Measurements from ENCODE around the gene AMPD3.

AMPD3 gene

DNA sequence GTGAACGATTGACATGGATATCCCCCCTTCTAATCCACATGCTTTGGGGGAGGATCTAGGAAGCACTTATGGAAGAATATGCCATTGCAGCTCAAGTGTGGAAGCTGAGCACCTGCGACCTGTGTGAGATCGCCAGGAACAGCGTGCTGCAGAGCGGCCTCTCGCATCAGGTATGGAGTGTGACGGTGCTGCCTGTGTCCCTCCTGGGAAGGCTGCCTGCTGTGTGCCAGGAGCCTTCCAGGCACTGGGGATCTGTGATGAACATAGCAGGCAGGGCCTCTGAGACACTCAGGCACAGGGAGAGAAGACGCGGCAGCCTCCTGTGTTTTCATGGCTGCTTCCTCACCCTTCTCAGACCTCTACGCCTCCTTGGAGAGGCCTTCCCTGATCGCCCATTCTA, 49.4 kb downstream of the AMPD3 start:
- DNase-seq = no peak

DNA sequence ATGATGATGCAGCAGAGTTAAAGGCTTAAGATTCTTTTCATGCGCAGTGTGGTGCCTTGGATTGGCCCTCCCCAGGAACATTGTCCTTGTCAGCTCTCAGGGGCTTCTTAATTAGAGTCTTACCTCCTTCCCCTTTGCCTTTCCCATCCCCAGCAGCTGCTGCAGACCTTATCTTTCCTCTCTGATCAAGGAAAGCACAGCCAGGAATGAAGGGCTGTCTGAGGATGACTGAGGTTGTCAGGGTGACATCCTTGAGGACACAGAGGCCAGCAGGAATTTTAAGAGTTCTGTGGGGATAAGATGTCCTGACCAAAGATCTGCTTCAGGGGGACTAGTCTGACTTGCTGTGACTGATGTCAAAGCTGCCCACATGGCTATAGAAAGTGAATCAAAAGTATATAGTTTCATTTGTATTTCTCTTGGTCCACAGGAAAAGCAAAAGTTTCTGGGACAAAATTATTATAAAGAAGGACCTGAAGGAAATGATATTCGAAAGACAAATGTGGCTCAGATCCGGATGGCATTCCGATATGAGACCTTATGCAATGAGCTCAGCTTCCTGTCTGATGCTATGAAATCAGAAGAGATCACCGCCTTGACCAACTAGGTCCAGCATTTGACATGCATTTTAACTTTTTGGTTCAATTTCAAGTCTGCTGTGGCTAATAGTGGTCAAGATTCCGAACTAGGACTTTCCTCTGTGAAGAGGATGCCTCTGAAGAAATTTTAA, 50.4 kb downstream of the AMPD3 start:
- no peak for DNase-seq

DNA sequence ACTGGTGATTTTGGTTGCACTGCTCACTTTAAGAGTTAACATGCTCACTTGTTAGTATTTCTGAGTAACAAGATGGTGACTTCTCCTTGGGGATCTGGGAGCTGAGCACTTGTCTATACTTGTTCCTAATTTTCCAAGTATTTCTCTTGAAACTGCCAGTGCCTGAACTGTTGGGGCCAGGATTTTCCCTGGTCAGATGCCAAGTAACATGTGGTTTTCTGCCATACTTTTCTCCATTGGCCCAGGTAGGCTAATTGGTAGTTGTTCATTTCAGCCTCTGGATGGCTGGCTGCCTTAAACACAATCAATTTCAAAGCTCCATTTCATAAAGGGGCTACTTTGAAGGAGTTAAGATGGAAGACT, 50.9 kb downstream of the AMPD3 start:
- no peak for DNase-seq

DNA sequence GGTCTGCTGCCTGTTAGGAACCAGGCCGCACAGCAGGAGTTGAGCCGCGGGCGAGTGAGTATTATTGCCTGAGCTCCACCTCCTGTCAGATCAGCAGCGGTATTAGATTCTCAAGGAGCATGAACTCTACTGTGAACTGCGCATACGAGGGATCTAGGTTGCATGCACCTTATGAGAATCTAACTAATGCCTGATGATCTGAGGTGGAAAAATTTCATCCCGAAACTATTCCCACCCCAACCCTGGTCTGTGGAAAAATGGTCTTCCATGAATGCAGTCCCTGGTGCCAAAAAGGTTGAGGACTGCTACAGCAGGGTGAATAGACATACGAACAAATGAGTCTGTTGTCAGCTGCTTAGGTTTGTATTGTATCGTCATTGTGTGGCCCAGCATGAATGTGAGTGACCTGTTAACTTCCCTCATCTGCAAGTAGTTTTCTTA, 56.1 kb downstream of the AMPD3 start:
- DNase-seq = no peak

DNA sequence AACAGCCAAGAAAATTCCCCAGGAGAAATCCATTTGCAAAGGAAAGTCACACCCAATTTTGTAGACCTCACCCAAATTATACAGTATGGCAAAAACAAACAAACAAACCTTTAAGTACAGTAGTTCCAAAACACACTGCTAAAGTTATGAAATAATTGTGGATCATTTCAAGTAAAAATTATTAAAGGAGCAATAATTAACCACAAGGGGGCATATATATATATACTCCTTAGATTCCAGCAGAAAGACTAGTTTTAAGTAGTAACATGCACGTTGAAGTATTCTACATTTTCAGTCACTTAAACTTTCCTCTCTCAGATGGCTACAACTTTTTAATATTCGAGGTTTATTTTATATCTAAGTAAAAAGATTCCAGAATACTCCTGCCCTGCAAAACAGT, 59.1 kb downstream of the AMPD3 start:
- no peak for DNase-seq

DNA sequence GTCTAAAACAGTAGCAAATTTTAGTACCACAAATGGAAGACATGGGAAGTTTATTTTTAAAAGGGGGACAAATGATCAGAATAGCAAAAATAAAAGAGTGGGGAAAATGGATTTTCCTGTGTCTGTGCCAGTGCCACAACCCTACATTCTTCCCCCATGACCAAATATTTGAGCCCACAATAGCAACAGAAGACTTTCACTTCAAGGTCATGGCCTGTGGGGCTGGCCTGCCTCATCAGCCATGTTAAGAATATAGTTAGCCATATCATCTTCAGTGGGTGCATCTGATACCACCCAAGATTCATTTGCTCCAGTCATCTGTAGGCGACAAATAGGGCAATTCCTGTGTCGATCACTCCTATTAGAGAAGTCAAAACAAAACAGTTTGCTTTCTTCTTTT, 59.6 kb downstream of the AMPD3 start:
- no peak for DNase-seq

DNA sequence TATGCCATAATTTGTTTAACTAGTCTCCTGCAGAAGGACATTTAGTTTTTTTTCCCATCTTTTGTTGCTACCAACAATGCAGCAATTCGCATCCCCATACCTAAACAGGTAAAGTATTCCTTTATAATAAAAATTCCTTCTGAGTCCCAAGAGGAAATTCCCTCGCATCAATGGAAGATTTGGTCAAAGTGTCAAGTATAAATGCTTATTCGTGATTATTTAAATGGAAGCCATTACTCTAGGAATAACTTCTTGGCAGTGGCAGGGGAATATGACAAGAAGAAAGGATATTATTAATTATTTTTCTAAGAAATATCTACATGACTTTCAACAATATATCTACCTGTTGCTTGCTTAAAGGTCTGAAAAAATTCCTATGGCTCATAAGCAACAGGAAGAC, 60.4 kb downstream of the AMPD3 start:
- no peak for DNase-seq

DNA sequence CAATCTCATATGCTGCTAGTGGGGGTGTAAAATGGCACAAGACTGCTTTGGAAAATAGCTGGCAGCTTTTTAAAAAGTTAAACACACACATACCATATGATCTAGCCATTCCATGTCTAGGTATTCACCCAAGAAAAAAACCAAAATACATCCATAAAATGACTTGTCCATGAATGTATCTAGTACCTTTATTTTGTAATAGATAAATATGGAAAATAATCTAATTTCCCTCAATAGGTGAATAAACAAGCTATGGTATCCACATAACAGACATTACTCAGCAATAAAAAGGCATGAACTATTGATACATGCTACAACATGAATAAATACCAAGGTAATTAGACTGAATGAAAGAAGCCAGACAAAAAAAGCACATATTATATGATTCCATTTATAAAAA, 63.1 kb downstream of the AMPD3 start:
- DNase-seq = no peak

DNA sequence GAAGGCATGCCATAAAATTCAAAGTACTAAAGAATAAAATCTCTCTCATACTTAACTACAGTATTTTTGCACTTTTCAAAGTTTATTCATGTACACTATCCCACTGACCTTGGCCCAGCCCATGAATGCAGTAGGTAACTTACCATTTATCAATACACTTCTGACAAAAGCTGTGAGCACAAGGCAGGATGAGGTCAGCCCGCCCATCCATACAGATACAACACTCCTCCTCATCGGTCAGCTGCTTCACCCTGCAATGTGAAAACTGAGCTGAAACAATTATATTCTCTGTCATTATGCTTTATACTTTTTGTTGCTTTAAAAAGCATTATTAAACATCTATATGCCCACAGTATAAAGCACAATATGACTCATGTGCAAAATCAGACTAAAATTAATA, 63.8 kb downstream of the AMPD3 start:
- no peak for DNase-seq

DNA sequence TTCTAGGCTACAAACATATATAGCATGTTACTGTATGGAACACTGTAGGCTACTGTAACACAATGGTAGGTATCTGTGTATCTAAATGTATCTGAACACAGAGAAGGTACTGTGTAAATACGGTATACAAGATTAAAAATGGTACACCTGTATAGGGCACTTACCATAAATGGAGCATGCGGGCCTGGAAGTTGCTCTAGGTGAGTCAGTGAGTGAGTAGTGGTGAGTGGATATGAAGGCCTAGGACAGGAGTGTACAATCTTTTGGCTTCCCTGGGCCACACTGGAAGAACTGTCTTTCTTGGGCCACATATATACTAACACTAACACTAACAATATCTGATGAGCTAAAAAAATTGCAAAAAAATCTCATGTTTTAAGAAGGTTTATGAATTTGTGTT, 64.6 kb downstream of the AMPD3 start:
- DNase-seq = no peak

DNA sequence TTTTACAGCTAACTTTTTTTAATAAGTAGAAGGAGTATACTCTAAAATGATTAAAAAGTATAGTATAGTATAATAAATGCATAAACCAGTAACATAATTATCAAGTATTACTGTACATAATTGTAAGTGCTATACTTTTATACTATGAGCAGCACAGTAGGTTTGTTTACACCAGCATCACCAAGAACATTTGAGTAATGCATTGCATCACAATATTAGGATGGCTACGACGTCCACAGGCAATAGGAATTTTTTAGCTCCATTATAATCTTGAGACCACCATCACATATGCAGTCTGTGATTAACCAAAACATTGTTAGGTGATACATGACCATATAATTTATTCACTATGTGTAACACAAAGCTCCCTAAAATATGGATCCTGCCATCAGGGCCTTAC, 65.5 kb downstream of the AMPD3 start:
- DNase-seq = no peak

DNA sequence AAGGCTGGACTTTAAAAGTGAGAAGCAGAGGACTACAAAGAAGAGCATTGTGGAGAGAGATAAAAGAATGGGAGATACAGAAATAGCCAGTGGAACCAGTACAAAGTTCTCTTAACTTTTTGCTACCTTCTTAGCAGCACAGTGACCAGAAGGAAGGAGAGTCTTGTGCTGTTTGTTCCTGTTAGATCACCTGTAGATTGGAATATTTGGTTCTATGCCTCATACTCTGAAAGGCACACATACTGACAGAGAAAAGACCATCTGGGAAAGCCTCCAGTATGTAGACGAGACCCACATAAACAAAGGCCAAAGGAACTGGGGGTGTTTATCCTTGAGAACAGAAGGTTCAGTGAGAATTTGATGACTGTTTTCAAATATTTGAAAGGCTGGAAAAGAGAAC, 67.2 kb downstream of the AMPD3 start:
- no peak for DNase-seq

DNA sequence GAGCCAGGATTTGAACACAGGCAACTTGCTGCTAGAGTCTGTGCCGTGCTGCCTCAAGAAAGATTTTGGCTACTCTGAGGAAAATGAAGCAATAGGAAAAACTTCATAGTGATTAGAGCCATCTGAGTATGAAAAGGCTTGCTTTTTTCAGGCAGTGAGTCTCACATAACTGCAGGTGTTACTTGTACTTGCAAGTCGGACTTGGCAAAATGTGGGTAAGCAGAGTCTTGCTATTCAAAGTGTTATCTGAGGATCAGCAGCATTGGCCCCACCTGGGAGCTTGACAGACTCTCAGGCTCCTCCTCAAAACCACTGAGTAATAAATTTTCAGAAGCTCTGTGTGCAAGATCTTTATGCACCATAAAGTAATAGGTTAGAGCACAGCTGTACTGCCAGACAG, 67.9 kb downstream of the AMPD3 start:
- no peak for DNase-seq

DNA sequence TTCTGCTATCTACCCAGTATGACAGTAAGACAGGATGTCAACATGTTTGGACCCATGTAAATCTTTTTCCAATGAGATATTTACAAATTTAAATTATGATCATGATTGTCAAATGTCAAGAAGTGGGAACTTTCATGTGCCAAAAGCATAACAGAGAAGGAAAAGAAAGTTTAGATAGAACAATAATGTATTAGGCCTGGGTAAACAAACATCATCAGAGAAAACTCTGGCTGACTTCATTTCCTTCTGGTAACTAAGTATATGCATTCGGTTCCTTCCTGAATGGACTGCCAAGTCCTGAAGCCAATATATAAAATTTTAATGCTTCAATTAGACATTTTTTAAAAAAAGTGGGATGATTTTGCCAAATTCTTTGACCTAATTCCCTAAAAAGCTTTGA, 69.4 kb downstream of the AMPD3 start:
- no peak for DNase-seq

DNA sequence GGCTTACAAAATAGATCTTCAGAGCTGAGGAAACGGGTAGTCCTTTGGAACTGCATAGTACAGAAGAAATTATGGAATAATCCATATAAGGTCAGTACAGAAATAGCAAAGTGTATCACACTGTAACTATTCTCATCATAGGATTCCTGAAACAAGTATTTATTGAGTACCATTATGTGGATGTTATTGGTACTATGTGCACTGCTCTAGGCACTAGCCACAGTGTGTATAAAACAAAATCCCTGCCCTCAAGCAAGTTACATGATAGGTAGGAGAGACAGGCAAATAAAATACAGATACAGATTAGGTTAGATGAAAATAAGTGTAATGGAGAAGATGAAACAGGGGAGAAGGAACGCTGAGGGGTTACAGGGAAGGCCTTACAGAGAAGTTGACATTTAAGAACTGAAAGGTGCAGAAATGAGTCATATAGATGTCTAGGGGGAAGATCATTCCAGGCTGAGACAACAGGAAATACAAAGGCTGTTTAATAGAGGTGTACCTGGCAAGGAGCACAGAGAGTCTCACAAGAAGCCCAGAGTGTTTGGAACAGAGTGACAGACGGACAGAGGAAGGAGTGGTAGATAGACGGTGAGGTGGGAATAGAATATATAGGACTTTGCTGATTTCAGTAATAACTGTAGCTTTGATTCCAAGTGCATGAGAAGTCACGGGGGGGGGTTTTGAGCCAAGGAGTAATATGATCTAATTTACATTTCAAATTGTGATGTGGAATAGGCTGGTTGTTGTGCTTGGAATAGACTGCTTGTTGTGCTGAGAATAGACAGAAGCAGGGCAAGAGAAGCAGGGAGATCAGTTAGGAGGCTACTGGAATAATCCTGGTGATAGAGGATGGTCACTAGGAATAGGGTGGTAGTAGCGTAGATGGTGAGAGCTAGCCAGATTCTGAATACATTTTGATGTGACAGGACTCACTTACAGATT, 72.2 kb downstream of the AMPD3 start:
- DNase-seq = no peak

DNA sequence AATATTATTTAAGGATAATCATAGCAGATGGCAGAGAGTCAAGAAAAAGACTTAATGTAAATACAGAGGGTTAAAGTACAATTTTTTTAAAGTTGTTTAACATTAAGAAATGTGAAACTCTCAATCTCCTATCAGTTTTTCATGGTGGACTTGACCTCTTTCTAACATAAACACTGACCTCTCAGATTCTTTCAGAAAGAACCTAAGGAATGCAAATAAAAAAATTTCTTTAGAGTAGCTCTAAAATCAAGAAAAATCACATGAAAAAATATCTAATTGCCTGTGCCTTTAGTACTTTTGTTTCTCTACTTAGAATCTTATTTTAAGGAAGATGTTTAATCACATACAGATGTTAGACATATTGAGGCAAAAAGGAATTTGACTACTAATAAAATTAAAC, 73.1 kb downstream of the AMPD3 start:
- no peak for DNase-seq

DNA sequence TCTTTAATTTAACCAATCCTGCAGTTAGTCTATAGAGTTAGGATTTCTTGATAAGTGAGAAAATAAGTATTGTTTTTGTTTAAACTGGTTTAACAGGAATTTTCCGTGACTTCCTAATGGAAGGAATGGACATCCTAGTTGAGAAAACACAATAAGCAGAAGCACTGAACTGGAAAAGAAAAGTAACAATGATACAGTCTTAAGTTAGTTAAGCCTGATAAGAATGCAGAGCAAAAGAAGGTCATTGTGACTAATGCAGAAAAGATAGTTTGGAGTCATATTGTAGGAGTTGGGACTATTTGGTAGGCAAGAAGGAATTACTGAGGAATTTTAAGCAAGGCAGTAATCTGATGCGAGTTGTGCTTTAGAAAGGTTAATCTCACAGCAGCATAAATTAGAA, 74.2 kb downstream of the AMPD3 start:
- DNase-seq = no peak

DNA sequence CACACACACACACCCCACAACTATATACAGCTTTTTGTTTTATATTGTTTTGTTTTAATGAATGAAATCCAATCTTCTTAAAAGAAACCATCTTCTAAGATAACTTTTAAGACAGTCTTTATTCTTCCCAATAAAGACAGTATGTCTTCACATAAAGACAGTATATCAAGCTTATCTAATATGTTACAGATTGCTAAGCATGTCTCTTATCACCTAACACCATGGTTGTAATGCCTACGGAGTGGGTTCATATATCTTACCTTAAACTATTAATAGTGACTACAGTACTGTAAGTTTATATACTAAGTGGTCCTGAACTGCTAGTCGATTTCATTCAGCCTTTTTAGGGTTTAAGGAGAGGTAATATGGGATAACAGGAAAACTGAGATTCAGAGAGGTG, 77.5 kb downstream of the AMPD3 start:
- no peak for DNase-seq

DNA sequence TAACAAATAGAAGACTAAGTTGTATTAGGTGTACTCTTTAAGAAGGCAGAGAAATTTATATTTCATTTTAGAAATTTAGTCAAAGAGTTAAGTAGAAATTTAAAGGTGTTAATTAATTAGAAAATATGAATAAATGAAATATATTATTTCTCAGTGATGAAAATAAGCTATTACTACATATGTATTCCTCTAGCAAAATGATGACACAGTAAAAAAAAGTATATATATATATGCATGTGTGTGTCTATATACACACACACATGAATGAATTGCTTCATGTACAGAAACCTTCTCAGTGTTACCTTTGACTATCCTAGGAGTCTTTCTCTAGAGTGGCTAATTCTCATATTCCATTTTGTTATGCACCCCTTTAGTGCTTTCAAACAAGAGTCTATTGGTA, 78.3 kb downstream of the AMPD3 start:
- DNase-seq = no peak

DNA sequence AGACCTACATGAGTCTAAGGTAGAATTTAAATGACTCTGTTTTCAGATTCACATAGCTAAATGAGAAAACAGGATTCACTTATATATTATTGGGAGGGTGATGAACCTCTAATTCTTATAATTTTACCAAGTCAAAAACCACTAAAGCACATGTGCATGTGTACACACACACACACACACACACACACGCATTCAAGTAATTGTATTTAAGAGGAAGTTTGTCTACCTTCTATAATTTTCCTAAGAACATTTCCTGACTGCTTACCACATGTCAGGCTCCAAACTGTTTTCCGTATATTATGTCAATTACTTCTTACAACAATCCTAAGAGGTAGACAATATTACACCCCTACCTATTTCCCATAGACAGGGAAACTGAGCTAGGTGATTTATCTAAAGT, 79.3 kb downstream of the AMPD3 start:
- no peak for DNase-seq

DNA sequence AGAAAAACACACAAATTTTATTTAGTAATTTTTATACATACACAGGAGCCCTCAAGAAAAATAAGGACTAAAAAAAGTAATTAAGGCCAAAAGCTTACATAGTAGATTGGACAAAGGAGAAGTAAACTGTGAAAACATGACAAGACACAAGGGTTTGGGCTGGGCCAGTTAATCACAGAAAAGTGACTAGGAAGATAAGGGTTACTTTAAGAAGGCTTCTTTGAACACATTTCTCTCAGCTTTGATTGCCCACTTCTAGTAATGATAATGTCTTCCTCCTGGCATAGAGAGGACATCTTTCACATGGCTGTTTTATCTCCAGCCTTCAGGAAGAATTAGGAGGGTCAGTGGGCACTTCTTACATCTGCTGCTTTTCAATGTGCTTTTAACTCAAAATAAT, 82.5 kb downstream of the AMPD3 start:
- no peak for DNase-seq

DNA sequence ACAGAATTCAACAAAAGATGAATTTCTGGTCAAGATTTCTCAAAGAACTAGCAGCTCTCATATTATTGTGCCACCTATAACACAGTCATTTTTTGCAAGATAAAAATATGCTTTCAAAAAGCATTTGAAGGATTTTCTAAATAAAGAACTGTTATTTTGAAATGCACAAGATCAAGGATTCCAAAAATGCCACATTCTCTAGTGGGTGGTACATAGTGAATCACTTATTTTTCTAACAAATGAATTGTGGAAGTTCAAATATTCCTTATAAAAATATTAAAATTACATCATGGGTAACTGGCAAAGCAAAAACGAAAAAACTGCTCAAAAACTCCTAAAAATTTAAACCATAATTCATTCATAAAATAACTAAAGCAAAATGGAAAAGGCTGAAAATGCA, 83.9 kb downstream of the AMPD3 start:
- no peak for DNase-seq

DNA sequence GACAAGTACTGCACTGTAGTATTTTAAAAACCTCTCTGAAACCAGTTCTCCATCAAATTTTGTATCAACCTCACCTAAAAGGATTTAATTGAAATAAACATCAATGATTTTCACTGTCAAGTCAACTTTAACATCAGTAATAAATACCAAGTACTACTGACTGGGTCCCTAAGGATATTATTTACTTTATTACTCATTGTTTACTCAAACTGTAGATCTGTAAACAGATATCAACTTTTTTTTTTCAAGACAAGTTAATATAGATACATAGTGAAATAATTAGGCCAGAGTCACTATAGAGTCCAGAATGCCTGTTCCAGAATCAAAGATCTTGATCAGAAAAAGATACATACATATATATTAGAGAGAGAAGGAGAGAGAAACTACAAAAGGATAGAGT, 84.3 kb downstream of the AMPD3 start:
- no peak for DNase-seq

DNA sequence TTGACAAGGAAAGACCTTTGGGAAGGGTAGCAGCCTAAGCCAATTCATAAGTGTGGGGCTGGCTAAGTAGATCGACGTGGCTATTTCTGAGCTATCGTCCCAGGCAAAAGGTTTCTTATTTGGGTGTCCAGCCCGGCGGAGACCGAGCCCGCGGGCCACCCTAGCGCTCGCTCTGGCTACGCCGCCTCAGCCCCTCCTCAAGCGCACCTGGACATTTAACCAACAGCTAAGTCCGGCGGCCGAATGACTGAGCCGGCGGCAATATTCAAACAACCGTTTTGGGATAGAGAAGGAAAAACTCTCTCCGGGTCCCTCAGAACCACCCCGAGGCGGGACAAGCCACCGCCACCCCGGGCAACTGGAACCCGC, 85.5 kb downstream of the AMPD3 start:
- DNase-seq = peak in 1 of 2 experiments; percentile 15
